BLaER1 (cell line): ENCODE measurements around the gene GSC.

ENCODE experiments used
- H3K27ac ChIP-seq: shearing (Covaris generic); formaldehyde crosslinking; 2 replicates; pipeline ENCODE4 v1.8.1; 2022
- H3K27me3 ChIP-seq: shearing (Covaris generic); formaldehyde crosslinking; 2 replicates; pipeline ENCODE4 v1.8.1; 2022
- H3K36me3 ChIP-seq: shearing (Covaris generic); formaldehyde crosslinking; 2 replicates; pipeline ENCODE4 v1.8.1; 2022
- H3K4me1 ChIP-seq: shearing (Covaris generic); formaldehyde crosslinking; 2 replicates; pipeline ENCODE4 v1.8.1; 2022
- H3K4me2 ChIP-seq: shearing (Covaris generic); formaldehyde crosslinking; 2 replicates; pipeline ENCODE4 v1.8.1; 2022
- H3K4me3 ChIP-seq: shearing (Covaris generic); formaldehyde crosslinking; 2 replicates; pipeline ENCODE4 v1.8.1; 2022
- H3K9ac ChIP-seq: shearing (Covaris generic); formaldehyde crosslinking; 2 replicates; pipeline ENCODE4 v1.8.1; 2022
- H3K9me3 ChIP-seq: shearing (Covaris generic); formaldehyde crosslinking; 2 replicates; pipeline ENCODE4 v1.8.1; 2022
- H4K20me1 ChIP-seq: shearing (Covaris generic); formaldehyde crosslinking; 2 replicates; pipeline ENCODE4 v1.8.1; 2022
- Cebpa-rat ChIP-seq: shearing (Covaris generic); IDR thresholded peaks from 2 replicates; pipeline ENCODE4 v1.8.1; 2022

The GSC gene

DNA sequence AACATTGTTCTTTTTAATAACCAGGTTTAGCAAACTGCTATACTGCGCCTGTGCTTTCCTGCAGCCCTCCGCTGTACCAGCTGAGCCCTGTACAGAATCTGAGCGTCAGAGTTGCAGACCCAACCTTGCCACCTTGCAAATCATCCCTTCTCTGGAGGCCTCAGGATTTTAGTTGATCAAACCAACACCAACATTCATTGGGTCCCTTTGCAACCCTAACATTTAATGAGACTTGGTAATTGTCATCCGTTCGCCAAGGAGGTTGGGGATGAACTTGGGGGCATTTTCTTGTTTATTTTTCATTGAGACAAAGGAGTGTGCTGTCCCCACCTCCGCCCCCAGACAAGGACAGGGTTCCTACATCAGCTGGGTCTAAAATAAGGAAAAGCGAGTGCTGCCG, 2.6 kb upstream of the GSC start:
- peaks cover 18% of the 10 kb centered on the region for H3K4me1 ChIP-seq
- peaks cover 20% of the 10 kb centered on the region for H3K9me3 ChIP-seq
- no peak overlapping the region for H3K4me2 ChIP-seq
- H4K20me1 ChIP-seq = peaks cover 80% of the 10 kb centered on the region
- no peak overlapping the region for H3K27ac ChIP-seq
- no peak for TF ChIP-seq Cebpa-rat
- peaks cover 100% of the 10 kb centered on the region for H3K27me3 ChIP-seq
- H3K4me3 ChIP-seq = no peak overlapping the region
- H3K36me3 ChIP-seq = no peaks in the 10 kb centered on the region
- H3K9ac ChIP-seq = no peak overlapping the region

GRCh38 chr14:94771906-94772490, 2.1 kb upstream of the GSC start:
- Histone ChIP-seq H3K4me3 (no peak overlapping the region), H3K4me1 (peaks cover 18% of the 10 kb centered on the region), H3K9ac (no peak overlapping the region), H4K20me1 (peaks cover 86% of the 10 kb centered on the region), H3K27me3 (peaks cover 100% of the 10 kb centered on the region), H3K9me3 (peaks cover 20% of the 10 kb centered on the region), H3K36me3 (no peaks in the 10 kb centered on the region), H3K4me2 (no peak overlapping the region), H3K27ac (no peak overlapping the region)
- TF ChIP-seq Cebpa-rat = no peak

GRCh38 chr14:94771158-94771905, 1.4 kb upstream of the GSC start:
- Histone ChIP-seq H3K27ac (no peak overlapping the region), H3K9me3 (peaks cover 20% of the 10 kb centered on the region), H3K27me3 (peaks cover 100% of the 10 kb centered on the region), H3K36me3 (no peaks in the 10 kb centered on the region), H3K4me1 (peaks cover 18% of the 10 kb centered on the region), H4K20me1 (peaks cover 92% of the 10 kb centered on the region), H3K4me2 (no peak overlapping the region), H3K9ac (no peak overlapping the region), H3K4me3 (no peak overlapping the region)
- no peak for TF ChIP-seq Cebpa-rat

- peaks cover 88% of the 10 kb centered on the region for H4K20me1 ChIP-seq
- H3K4me1 ChIP-seq = peaks cover 18% of the 10 kb centered on the region
- no peak overlapping the region for H3K27ac ChIP-seq
- no peak for TF ChIP-seq Cebpa-rat
- H3K4me3 ChIP-seq = no peak overlapping the region
- peak overlapping the region; percentile 92; the same call in 1 of the 2 replicates for H3K4me2 ChIP-seq
- H3K9ac ChIP-seq = no peak overlapping the region
- H3K36me3 ChIP-seq = no peaks in the 10 kb centered on the region
- peaks cover 20% of the 10 kb centered on the region for H3K9me3 ChIP-seq
- H3K27me3 ChIP-seq = peaks cover 100% of the 10 kb centered on the region
Observed at GRCh38 chr14:94770815-94771157, 873 bp upstream of the GSC start.

DNA sequence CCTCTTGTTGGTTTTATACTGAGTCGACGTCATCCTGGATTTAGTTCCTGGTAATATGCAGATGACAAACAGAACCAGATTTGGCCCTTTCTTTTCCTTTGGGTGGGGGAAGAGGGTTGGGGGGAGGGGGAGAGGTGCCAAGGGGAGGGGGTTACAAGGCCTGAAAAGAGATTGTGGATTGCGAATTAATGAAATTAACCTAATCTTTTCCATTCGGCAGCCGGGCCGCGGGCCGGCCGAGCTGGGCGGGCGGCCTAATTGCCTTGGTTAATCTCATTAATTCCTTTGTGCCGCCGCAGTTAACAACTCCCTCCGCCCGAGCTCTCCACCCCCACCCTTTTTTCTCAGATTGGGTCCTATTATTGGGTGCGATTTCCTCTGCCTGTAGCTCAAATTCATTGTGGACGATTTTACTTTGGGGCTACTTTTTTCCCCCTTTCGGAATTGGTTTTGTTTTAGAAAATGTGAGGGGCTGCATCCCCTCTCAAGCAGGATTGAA, 387 bp upstream of the GSC start:
- Histone ChIP-seq H3K4me3 (peak overlapping the region; percentile 67), H3K4me2 (peak overlapping the region; percentile 92), H3K4me1 (peaks cover 18% of the 10 kb centered on the region), H4K20me1 (peaks cover 83% of the 10 kb centered on the region), H3K9ac (no peak overlapping the region), H3K27me3 (peaks cover 100% of the 10 kb centered on the region), H3K9me3 (peaks cover 20% of the 10 kb centered on the region), H3K36me3 (no peaks in the 10 kb centered on the region), H3K27ac (no peak overlapping the region)
- no peak for TF ChIP-seq Cebpa-rat

- peak; percentile 97 for TF ChIP-seq Cebpa-rat
- peaks cover 68% of the 10 kb centered on the region for H4K20me1 ChIP-seq
- no peak overlapping the region for H3K27ac ChIP-seq
- H3K27me3 ChIP-seq = peaks cover 100% of the 10 kb centered on the region
- peak overlapping the region; percentile 67 for H3K4me3 ChIP-seq
- peaks cover 18% of the 10 kb centered on the region for H3K4me1 ChIP-seq
- no peak overlapping the region for H3K9ac ChIP-seq
- H3K36me3 ChIP-seq = no peaks in the 10 kb centered on the region
- peak overlapping the region; percentile 92 for H3K4me2 ChIP-seq
- peaks cover 15% of the 10 kb centered on the region for H3K9me3 ChIP-seq
Observed at GRCh38 chr14:94768521-94769390, 1.2 kb downstream of the GSC start.

- Histone ChIP-seq H3K4me3 (peak overlapping the region; percentile 67), H3K9ac (no peak overlapping the region), H4K20me1 (peaks cover 62% of the 10 kb centered on the region), H3K27me3 (peaks cover 97% of the 10 kb centered on the region), H3K27ac (no peak overlapping the region), H3K4me2 (peak overlapping the region; percentile 92), H3K36me3 (no peaks in the 10 kb centered on the region), H3K4me1 (peaks cover 18% of the 10 kb centered on the region), H3K9me3 (peaks cover 11% of the 10 kb centered on the region)
- no peak for TF ChIP-seq Cebpa-rat
Observed at GRCh38 chr14:94768141-94768520, 1.8 kb downstream of the GSC start.

DNA sequence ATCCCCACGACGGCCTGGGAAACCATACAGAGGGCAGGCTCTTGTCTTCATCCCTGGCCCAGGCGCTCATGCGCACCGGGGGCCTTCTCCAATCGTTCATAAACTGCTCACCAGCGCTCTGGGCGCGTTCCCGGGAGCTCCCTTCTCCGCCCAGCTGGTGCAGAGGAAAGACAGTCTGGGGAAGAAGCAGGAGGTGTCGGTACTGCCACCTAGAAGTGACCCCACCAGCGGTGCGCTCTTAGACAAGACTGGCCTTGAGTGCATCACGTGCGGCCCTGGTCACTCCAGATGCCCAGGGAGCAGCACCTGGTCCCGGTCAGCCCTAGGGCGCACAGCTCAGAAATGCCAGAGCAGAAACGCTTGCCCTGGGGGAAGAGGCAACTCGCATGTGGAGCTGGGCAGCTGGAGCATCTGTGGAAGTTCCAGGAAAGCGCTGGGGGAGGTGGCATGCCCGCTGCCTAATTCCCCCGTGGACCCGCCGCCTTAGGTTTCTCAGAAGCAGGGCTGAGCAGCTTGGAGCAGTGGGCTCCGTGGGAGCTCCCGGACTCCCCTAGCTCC, 2.5 kb downstream of the GSC start:
- H3K27ac ChIP-seq = no peak overlapping the region
- no peak overlapping the region for H3K4me2 ChIP-seq
- no peak for TF ChIP-seq Cebpa-rat
- no peaks in the 10 kb centered on the region for H3K36me3 ChIP-seq
- no peak overlapping the region for H3K9ac ChIP-seq
- H3K4me1 ChIP-seq = peaks cover 18% of the 10 kb centered on the region
- H3K9me3 ChIP-seq = peaks cover 7% of the 10 kb centered on the region; the same call in 1 of the 2 replicates
- H3K27me3 ChIP-seq = peaks cover 94% of the 10 kb centered on the region
- peaks cover 54% of the 10 kb centered on the region for H4K20me1 ChIP-seq
- no peak overlapping the region for H3K4me3 ChIP-seq

- Histone ChIP-seq H3K27me3 (peaks cover 71% of the 10 kb centered on the region), H3K4me1 (peaks cover 15% of the 10 kb centered on the region), H3K36me3 (no peaks in the 10 kb centered on the region), H3K9ac (no peak overlapping the region), H3K4me3 (no peak overlapping the region), H3K4me2 (no peak overlapping the region), H3K9me3 (no peaks in the 10 kb centered on the region), H4K20me1 (peaks cover 29% of the 10 kb centered on the region), H3K27ac (no peak overlapping the region)
- TF ChIP-seq Cebpa-rat = no peak
Observed at GRCh38 chr14:94764573-94764972, 5.3 kb downstream of the GSC start.
